Heart left ventricle (tissue), 16 donors: ENCODE measurements around the gene HSD11B1L. TPM values are rescaled to one million over a fixed set of nuclear protein-coding genes. Genes with fewer than 3 reads are reported as not detected.

Experiments
- ATAC-seq, 4 donors: fragments of 200-7000 bp; cut with Tn5 transposase; one replicate each; pipeline ENCODE4 v1.9.1; 2020 to 2022; ENCODE audit warnings: moderate library complexity in 4 of 4, mild to moderate bottlenecking in 3 of 4, moderate number of reproducible peaks in 1 of 4
- DNase-seq, 5 donors: peaks; one replicate each; pipeline ENCODE4 v3.0.0-alpha.2; 2020
- H3K27ac ChIP-seq, 12 donors: fragments of 200-600 bp; sonication (generic) in 4 of 12; one replicate each; pipeline versions ENCODE4 v1.5.0 to v1.8.0; 2016 to 2022; ENCODE audit warnings: mild to moderate bottlenecking in 2 of 12
- H3K27me3 ChIP-seq, 9 donors: fragments of 200-600 bp; sonication (generic) in 2 of 9; one replicate each; pipeline versions ENCODE4 v1.5.1 to v1.8.0; 2016 to 2022; ENCODE audit warnings: mild to moderate bottlenecking in 3 of 9
- H3K36me3 ChIP-seq, 9 donors: fragments of 200-600 bp; sonication (generic) in 2 of 9; one replicate each; pipeline versions ENCODE4 v1.5.0 to v1.8.0; 2018 to 2022; ENCODE audit warnings: mild to moderate bottlenecking in 2 of 9
- H3K4me1 ChIP-seq, 12 donors: fragments of 200-600 bp; sonication (generic) in 4 of 12; one replicate each; pipeline versions ENCODE4 v1.5.0 to v1.8.0; 2016 to 2022; ENCODE audit warnings: mild to moderate bottlenecking in 3 of 12
- H3K4me3 ChIP-seq, 12 donors: fragments of 200-600 bp; sonication (generic) in 4 of 12; one replicate each; pipeline versions ENCODE4 v1.5.0 to v1.8.0; 2017 to 2022; ENCODE audit warnings: mild to moderate bottlenecking in 9 of 12, moderate library complexity in 4 of 12
- H3K9me3 ChIP-seq, 12 donors: fragments of 200-600 bp; sonication (generic) in 4 of 12; one replicate each; pipeline versions ENCODE4 v1.5.0 to v1.8.0; 2016 to 2022; ENCODE audit warnings: mild to moderate bottlenecking in 1 of 12
- CTCF ChIP-seq, 12 donors: fragments of 200-600 bp; sonication (generic) in 4 of 12; IDR thresholded peaks; one replicate each; pipeline versions ENCODE4 v1.5.0 to v1.8.0; 2018 to 2022; ENCODE audit warnings: antibody characterized with exemption in 12 of 12, mild to moderate bottlenecking in 5 of 12
- POLR2A ChIP-seq, 2 donors: fragments of 450-650 bp; IDR thresholded peaks; one replicate each; pipeline ENCODE4 v1.6.1; 2017; ENCODE audit warnings: antibody characterized with exemption in 2 of 2, mild to moderate bottlenecking in 2 of 2, moderate library complexity in 2 of 2
- WGBS, 4 donors: extraction: QIAGEN DNeasy Blood & Tissue Kit in 2 of 4; methylation state at CpG; one replicate each; pipeline versions ENCODE4 v1.1.5 to v1.1.7; 2013 to 2018; 5-methylcytosine and 5-hydroxymethylcytosine counted together
- intact Hi-C, 10 donors: fragments of 100-400 bp; cut with DNase I; formaldehyde crosslinking; loops; one replicate each; pipeline versions ENCODE4 v1.11.1 to v1.14.2; 2022
- polyA plus RNA-seq, 2 donors: library from polyadenylated mRNA; stranded (reverse); fragments of 200-250 nt; gene quantifications; one replicate each; pipeline ENCODE4 v1.2.3, GENCODE V29; 2013
- total RNA-seq, 9 donors: library from RNA; depleted of rRNA in 2 of 9; stranded (reverse); fragments of >200 nt in 2 of 9; fragmentation: NEBNext Ultra II Directional in 3 of 9; extraction: Animal tissue kit (Norgen Biotek cat#: 25700) in 3 of 9; gene quantifications; one replicate each; pipeline versions ENCODE4 v1.1.0 to v1.2.4, GENCODE V29; 2016 to 2023
- donor health status: ischemic (EF 13 %, LVEDD 7.1; RV severe dilation, severe dysfunction).
- donor health status: healthy with polysubstance abuse.
- donor health status: DM: no; HTN: yes; CAD: no.
- donor health status: DM: no; HTN: no; CAD: no.
- donor health status: ischemic (EF 25% LVEDD 6.9; RV normal size, moderate dysfunction).
- donor health status: ischemic (EF 25% LVEDD 5.7; RV mildly dilated, moderate dysfunction).
- donor health status: healthy.
- donor health status: DM: yes; HTN: yes; CAD: no.
- donor health status: ischemic (EF 35%, LVEDD 5.7; RV mildly dilated, moderate dysfunction).
- donor health status: nonischemic (EF 11% LVEDD 7.7; RV severe dilation, severe dysfunction).
- donor health status: DM: yes; HTN: yes; CAD: no.
- donor health status: PGD.
- donor health status: ischemic (EF 29% LVEDD 5.4; RV normal size, mild dysfunction).
- donor health status: nonischemic (EF 23%, LVEDD 6.1; RV moderate dilation, normal function).

Gene HSD11B1L
- total and polyA plus RNA-seq, 11 donors: 3.7 to 14.4 (median 5.2) TPM

GRCh38 chr19:5695649-5696195 is 14.9 kb downstream of the HSD11B1L start:
- WGBS, 4 donors: 81 to 87% (median 86%) methylated on average over 4 to 28 of the region's 28 CpGs
- Histone ChIP-seq H3K4me1 (peaks cover 4 to 32% (median 18%) of the 10 kb centered on the region in 12 donors), H3K36me3 (peaks cover 0 to 88% (median 83%) of the 10 kb centered on the region in 9 donors), H3K4me3 (no peak overlapping the region), H3K27me3 (no peaks in the 10 kb centered on the region), H3K27ac (no peak overlapping the region), H3K9me3 (no peaks in the 10 kb centered on the region)
- TF ChIP-seq CTCF (IDR thresholded peaks at IDR 0.05): no peak
- no peak for TF ChIP-seq POLR2A (IDR thresholded peaks at IDR 0.05)
- no peak for ATAC-seq
- DNase-seq: peak in 1 of 5 donors; percentile 57
- intact Hi-C loops: no loop called here

GRCh38 chr19:5696196-5697021 is 15.6 kb downstream of the HSD11B1L start:
- Histone ChIP-seq H3K27ac (no peak overlapping the region), H3K9me3 (no peaks in the 10 kb centered on the region), H3K36me3 (peaks cover 0 to 95% (median 88%) of the 10 kb centered on the region in 9 donors), H3K4me3 (no peak overlapping the region), H3K4me1 (peaks cover 4 to 25% (median 15%) of the 10 kb centered on the region in 12 donors), H3K27me3 (no peaks in the 10 kb centered on the region)
- no peak for TF ChIP-seq POLR2A (IDR thresholded peaks at IDR 0.05)
- no peak for TF ChIP-seq CTCF (IDR thresholded peaks at IDR 0.05)
- 85 to 91% (median 89%) methylated on average over 14 to 42 of the region's 42 CpGs for WGBS, 4 donors
- intact Hi-C loops: no loop called here
- DNase-seq: peak in 2 of 5 donors; percentile 28 to 60
- ATAC-seq: no peak

- H3K27ac ChIP-seq: no peak overlapping the region
- H3K27me3 ChIP-seq: no peaks in the 10 kb centered on the region
- H3K4me1 ChIP-seq: peaks cover 0 to 17% (median 6%) of the 10 kb centered on the region in 12 donors
- TF ChIP-seq POLR2A (IDR thresholded peaks at IDR 0.05): no peak
- TF ChIP-seq CTCF (IDR thresholded peaks at IDR 0.05): no peak
- H3K4me3 ChIP-seq: no peak overlapping the region
- intact Hi-C loops: no loop called here
- H3K36me3 ChIP-seq: peaks cover 0 to 90% (median 81%) of the 10 kb centered on the region in 9 donors
- no peaks in the 10 kb centered on the region for H3K9me3 ChIP-seq
- ATAC-seq: peak in 1 of 4 donors; percentile 12
- DNase-seq: no peak
- 74 to 80% (median 76%) methylated on average over 22 to 25 of the region's 25 CpGs for WGBS, 4 donors
Measured at GRCh38 chr19:5697022-5697889, 16.4 kb downstream of the HSD11B1L start.
